Glutamatergic neuron (in vitro differentiated cells): ENCODE results near the gene CXCR4. TPM values are rescaled to one million over a fixed set of nuclear protein-coding genes. Genes with fewer than 3 reads are reported as not detected.

Source experiments
- DNase-seq: peaks from one replicate; pipeline ENCODE4 v3.0.0; 2022
- H3K27ac Mint-ChIP-seq: one replicate; pipeline ENCODE4 v1.8.0; 2020; ENCODE audit warnings: mild to moderate bottlenecking, mixed read lengths, inconsistent platforms; ENCODE audit not compliant: unreplicated experiment
- H3K27me3 Mint-ChIP-seq: one replicate; pipeline ENCODE4 v1.8.0; 2020; ENCODE audit warnings: mild to moderate bottlenecking, moderate library complexity, mixed read lengths, inconsistent platforms; ENCODE audit not compliant: unreplicated experiment
- H3K36me3 Mint-ChIP-seq: one replicate; pipeline ENCODE4 v1.8.0; 2020; ENCODE audit warnings: mild to moderate bottlenecking, mixed read lengths, inconsistent platforms; ENCODE audit not compliant: unreplicated experiment
- H3K4me1 Mint-ChIP-seq: one replicate; pipeline ENCODE4 v1.8.0; 2020; ENCODE audit warnings: mild to moderate bottlenecking, low read depth, mixed read lengths, inconsistent platforms; ENCODE audit not compliant: unreplicated experiment
- H3K4me3 Mint-ChIP-seq: one replicate; pipeline ENCODE4 v1.8.0; 2020; ENCODE audit warnings: mild to moderate bottlenecking, mixed read lengths, inconsistent platforms; ENCODE audit not compliant: unreplicated experiment
- H3K9me3 Mint-ChIP-seq: one replicate; pipeline ENCODE4 v1.8.0; 2020; ENCODE audit warnings: mild to moderate bottlenecking, moderate library complexity, mixed read lengths, inconsistent platforms; ENCODE audit not compliant: unreplicated experiment
- total RNA-seq: library from RNA; stranded (reverse); fragmentation: NEBNext Ultra II Directional; extraction: Animal tissue kit (Norgen Biotek cat#: 25700); gene quantifications from one replicate; pipeline ENCODE4 v1.2.1, GENCODE V29; 2021; ENCODE audit not compliant: unreplicated experiment
- TF ChIP-seq, protein P1 (sequence below): fragments of 200-600 bp; sonication (generic); IDR thresholded peaks from one replicate; pipeline ENCODE4 v1.5.0; 2021; ENCODE audit not compliant: partially characterized antibody, unreplicated experiment

Gene CXCR4
- total RNA-seq, 1 donor from 2014 or later: 215 TPM

DNA sequence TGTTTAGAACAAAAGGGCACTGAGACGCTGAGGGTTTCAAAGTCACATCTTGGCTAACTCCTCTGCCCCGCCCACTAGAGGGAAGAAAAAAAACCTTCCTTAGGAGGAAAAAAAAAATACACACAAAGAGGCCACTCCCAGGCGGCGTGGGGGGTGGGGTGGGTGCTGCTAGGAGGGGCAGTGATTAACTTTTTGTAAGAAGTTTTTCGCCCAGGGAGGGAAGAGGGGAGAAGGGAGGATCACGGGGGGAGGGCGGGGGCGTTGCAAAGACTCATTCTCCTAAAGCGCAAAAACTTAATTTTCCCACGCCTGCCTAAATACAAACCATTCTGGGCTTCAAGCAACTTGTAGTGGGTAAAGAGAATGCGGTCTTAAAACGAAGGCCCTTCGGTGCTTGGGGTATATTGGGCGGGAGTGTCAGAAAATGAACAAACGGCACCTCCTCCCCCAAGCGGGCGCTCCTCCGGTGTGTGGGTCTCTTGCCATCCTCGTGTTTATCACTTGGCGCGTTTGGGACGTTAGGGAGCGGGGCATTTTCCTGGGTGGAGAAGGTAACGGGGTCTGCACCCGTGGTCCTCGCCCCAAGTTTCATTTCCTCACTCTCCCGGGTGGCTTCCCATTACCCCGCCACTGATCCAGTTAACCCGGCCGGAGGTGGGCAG is 1.7 kb downstream of the CXCR4 start:
- Mint-ChIP-seq H3K27ac (peak overlapping the region; percentile 84), H3K4me1 (peaks cover 23% of the 10 kb centered on the region), H3K36me3 (peaks cover 14% of the 10 kb centered on the region), H3K4me3 (peak overlapping the region; percentile 81), H3K9me3 (peaks cover 9% of the 10 kb centered on the region), H3K27me3 (peaks cover 2% of the 10 kb centered on the region)
- TF ChIP-seq, protein P1, sequence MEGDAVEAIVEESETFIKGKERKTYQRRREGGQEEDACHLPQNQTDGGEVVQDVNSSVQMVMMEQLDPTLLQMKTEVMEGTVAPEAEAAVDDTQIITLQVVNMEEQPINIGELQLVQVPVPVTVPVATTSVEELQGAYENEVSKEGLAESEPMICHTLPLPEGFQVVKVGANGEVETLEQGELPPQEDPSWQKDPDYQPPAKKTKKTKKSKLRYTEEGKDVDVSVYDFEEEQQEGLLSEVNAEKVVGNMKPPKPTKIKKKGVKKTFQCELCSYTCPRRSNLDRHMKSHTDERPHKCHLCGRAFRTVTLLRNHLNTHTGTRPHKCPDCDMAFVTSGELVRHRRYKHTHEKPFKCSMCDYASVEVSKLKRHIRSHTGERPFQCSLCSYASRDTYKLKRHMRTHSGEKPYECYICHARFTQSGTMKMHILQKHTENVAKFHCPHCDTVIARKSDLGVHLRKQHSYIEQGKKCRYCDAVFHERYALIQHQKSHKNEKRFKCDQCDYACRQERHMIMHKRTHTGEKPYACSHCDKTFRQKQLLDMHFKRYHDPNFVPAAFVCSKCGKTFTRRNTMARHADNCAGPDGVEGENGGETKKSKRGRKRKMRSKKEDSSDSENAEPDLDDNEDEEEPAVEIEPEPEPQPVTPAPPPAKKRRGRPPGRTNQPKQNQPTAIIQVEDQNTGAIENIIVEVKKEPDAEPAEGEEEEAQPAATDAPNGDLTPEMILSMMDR: no peak
- DNase-seq: peak; percentile 36

- H3K9me3 Mint-ChIP-seq: peaks cover 9% of the 10 kb centered on the region
- TF ChIP-seq, protein P1: no peak
- DNase-seq: no peak
- peaks cover 16% of the 10 kb centered on the region for H3K4me1 Mint-ChIP-seq
- H3K27me3 Mint-ChIP-seq: peaks cover 2% of the 10 kb centered on the region
- H3K27ac Mint-ChIP-seq: peak overlapping the region; percentile 26
- peak overlapping the region; percentile 81 for H3K4me3 Mint-ChIP-seq
- peaks cover 14% of the 10 kb centered on the region for H3K36me3 Mint-ChIP-seq
These were observed 2.7 kb downstream of the CXCR4 start for GRCh38 chr2:136115183-136115761.

GRCh38 chr2:136114382-136114781 is 3.6 kb downstream of the CXCR4 start:
- TF ChIP-seq, protein P1: no peak
- H3K4me3 Mint-ChIP-seq: peak overlapping the region; percentile 71
- peaks cover 12% of the 10 kb centered on the region for H3K4me1 Mint-ChIP-seq
- H3K27ac Mint-ChIP-seq: no peak overlapping the region
- no peak for DNase-seq
- peaks cover 14% of the 10 kb centered on the region for H3K36me3 Mint-ChIP-seq
- H3K27me3 Mint-ChIP-seq: peaks cover 2% of the 10 kb centered on the region
- H3K9me3 Mint-ChIP-seq: peaks cover 9% of the 10 kb centered on the region

DNA sequence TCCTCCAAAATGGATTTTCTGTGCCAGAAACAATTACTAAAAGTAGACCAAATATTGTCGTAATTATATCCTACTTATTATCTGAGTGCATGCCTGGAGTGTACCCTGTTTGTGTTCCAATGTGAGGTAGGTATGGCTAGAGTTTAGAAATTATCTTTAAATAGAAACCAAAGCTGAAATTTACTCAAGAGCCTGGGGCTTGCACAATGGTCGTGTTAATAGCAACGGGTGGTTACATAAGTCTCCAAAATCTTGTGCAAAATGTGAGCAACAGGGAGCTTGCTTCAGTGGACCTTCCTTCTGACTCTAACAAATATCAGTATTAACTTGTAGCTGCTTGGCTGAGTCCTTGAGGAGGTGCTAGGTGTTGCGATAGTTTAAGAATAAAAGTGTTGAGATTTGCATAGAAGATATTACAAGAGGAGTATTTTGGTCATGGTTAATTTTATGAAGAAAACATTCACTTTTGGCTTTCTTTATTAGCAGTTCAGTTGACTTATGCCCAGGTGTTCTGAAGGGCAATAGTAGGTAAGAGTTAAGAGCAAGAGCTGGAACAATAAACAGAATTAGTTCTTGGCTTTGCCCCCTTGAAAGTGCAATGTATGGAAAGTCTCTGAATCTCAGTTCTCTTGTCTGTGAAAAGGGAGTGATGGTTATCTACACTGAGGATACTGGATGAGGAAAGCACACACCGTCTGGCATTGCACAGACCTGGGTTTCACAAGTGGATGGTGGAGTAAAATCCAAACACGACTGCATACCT is 4.6 kb downstream of the CXCR4 start:
- Mint-ChIP-seq H3K4me1 (peaks cover 12% of the 10 kb centered on the region), H3K27me3 (peaks cover 2% of the 10 kb centered on the region), H3K36me3 (peaks cover 14% of the 10 kb centered on the region), H3K4me3 (peak overlapping the region; percentile 71), H3K9me3 (peaks cover 4% of the 10 kb centered on the region), H3K27ac (no peak overlapping the region)
- TF ChIP-seq, protein P1: no peak
- DNase-seq: no peak
